ENCODE results near the gene DPY19L2.
"Not testable (repeated sequence)": the region's sequence is repeated elsewhere in the genome, so short reads cannot be mapped to it uniquely, and the experiment has no call there.

GRCh38 chr12:63609281-63609680 lies 59.0 kb downstream of the DPY19L2 start:
- TF ChIP-seq POLR2A (IDR thresholded peaks at IDR 0.05): not testable (repeated sequence)
- TF ChIP-seq, protein P1, sequence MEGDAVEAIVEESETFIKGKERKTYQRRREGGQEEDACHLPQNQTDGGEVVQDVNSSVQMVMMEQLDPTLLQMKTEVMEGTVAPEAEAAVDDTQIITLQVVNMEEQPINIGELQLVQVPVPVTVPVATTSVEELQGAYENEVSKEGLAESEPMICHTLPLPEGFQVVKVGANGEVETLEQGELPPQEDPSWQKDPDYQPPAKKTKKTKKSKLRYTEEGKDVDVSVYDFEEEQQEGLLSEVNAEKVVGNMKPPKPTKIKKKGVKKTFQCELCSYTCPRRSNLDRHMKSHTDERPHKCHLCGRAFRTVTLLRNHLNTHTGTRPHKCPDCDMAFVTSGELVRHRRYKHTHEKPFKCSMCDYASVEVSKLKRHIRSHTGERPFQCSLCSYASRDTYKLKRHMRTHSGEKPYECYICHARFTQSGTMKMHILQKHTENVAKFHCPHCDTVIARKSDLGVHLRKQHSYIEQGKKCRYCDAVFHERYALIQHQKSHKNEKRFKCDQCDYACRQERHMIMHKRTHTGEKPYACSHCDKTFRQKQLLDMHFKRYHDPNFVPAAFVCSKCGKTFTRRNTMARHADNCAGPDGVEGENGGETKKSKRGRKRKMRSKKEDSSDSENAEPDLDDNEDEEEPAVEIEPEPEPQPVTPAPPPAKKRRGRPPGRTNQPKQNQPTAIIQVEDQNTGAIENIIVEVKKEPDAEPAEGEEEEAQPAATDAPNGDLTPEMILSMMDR (IDR thresholded peaks at IDR 0.05): not testable (repeated sequence)

Measured in right lobe of liver (tissue), 4 donors.